Pons (tissue), 1 donor: ENCODE measurements around the gene TNNI3.
A peak's percentile ranks its signal among the peaks of the same experiment; 100 is the strongest.
"Not testable (repeated sequence)": the region's sequence is repeated elsewhere in the genome, so short reads cannot be mapped to it uniquely, and the experiment has no call there.

Experiments
- DNase-seq: peaks from one replicate; pipeline ENCODE4 v3.0.0-alpha.2; 2016; ENCODE audit warnings: low spot score

TNNI3 gene

DNA sequence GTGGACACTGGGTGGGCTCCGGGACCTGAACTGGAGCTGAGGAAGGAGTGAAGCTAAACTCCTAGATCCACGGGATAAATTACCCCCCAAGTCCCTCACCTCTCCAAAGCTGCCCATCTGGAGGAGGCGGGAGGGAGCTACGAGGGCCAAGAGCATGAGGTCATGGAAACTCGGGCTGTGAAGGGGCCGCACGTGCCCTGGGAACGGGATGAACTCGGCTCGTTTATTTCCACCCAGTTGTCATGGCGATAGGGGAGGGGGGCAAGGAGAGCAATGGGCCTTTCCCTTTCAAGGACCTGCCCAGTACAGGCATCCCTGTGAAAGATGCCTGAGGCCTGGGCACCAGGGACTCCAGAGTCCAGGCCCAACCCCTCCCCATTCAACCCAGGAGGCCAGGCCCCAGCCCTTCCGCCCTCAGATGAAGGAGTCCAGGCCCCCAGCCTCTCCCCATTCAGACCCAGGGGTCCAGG, 43.9 kb downstream of the TNNI3 start:
- DNase-seq, result peak; percentile 30

GRCh38 chr19:55112777-55113569, 44.6 kb downstream of the TNNI3 start:
- no peak for DNase-seq

DNA sequence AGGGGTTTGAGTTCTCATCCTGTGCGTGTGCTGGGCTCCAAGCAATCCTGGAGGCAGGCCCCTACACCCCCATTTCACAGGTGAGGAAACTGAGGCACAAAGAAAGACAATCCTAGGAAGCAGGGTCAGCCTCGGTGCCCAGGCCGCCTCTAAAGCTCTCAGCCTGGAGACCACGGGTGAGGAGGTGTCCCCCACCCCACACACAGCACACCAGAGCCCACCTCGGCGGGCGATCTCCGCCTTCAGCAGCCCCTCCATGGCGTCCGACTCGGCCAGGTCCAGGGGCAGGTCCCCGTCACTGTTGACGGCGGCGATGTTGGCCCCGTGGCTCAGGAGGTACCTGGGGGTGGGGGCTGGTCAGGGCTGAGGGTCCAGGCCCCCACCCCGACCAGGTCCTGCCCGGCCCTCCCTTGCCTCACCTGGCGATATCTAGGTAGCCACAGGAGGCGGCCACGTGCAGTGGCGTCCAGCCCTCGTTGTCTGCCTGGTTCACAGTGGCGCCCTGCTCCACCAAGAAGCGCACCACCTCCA, 45.2 kb downstream of the TNNI3 start:
- no peak for DNase-seq

GRCh38 chr19:55111238-55111831, 46.2 kb downstream of the TNNI3 start:
- DNase-seq, result no peak

GRCh38 chr19:55109527-55110291, 47.8 kb downstream of the TNNI3 start:
- DNase-seq, result no peak

- DNase-seq, result not testable (repeated sequence)
Measured at GRCh38 chr19:55107252-55107651, 50.3 kb downstream of the TNNI3 start.

DNA sequence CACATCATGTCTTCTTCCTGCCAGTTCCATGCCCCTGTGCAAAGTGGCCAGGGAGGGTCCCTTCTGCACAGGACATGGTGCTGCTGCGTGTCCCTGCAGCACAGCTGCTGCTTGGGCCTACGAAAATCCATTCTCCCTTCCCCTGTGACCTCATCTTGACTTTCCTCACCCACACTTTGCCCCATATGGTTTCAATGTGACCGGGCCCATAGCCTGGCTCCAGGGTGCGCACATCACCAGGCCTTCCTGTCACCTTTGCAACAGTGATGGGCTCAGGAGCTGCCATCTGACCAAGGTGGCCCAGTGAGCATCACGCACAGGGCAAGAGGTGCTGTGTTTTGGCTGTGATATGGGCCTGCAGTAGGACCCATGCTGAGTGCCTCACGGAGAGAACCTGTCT, 50.9 kb downstream of the TNNI3 start:
- DNase-seq, result no peak

- DNase-seq, result no peak
Measured at GRCh38 chr19:55105237-55105636, 52.3 kb downstream of the TNNI3 start.

GRCh38 chr19:55103190-55103589, 54.3 kb downstream of the TNNI3 start:
- DNase-seq, result no peak
